Measurements from ENCODE around the gene SWSAP1. TPM values are rescaled to one million over a fixed set of nuclear protein-coding genes. Genes with fewer than 3 reads are reported as not detected.

SWSAP1 gene
- total RNA-seq, 1 experiment from 2014 or later: 3.0 TPM

GRCh38 chr19:11338121-11338520, 36.3 kb upstream of the SWSAP1 start:
- CTCF ChIA-PET: interaction anchor here (0.6 to 3.0 kb wide), 10 partner anchors 16 to 936 kb away, joined by 3 to 37 read pairs (median 10); partner anchors contain the start of genes EPOR, RGL3 and SWSAP1
- no peak for DNase-seq (ENCODE audit: low spot score)
- H3K4me3 Mint-ChIP-seq: no peak overlapping the region

GRCh38 chr19:11338569-11339253, 35.8 kb upstream of the SWSAP1 start:
- Mint-ChIP-seq H3K27me3 (ENCODE audit: low read depth) (no peaks in the 10 kb centered on the region), H3K4me3 (peak overlapping the region; percentile 81), H3K9me3 (no peaks in the 10 kb centered on the region), H3K36me3 (peaks cover 24% of the 10 kb centered on the region), H3K27ac (no peak overlapping the region), H3K4me1 (peaks cover 7% of the 10 kb centered on the region)
- POLR2A ChIA-PET: interaction anchor here (0.6 to 0.7 kb wide), 3 partner anchors 12 to 158 kb away, joined by 3 to 5 read pairs (median 3); no protein-coding TSS in a partner anchor
- ATAC-seq: no peak; the same call in 1 of the 2 replicates
- TF ChIP-seq, protein P1, sequence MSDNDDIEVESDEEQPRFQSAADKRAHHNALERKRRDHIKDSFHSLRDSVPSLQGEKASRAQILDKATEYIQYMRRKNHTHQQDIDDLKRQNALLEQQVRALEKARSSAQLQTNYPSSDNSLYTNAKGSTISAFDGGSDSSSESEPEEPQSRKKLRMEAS (CRISPR knock-in tag; IDR thresholded peaks at IDR 0.05): 0 out of 2 replicates have a peak, but pooled peaks have one; percentile 12
- TF ChIP-seq FOXP1 (CRISPR knock-in tag; IDR thresholded peaks at IDR 0.05; ENCODE audit: borderline replicate concordance) (0 out of 2 replicates have a peak, but pooled peaks have one; percentile 39), TEAD4 (CRISPR knock-in tag; IDR thresholded peaks at IDR 0.05) (no peak), ZNF263 (CRISPR knock-in tag; IDR thresholded peaks at IDR 0.05; ENCODE audit: low read depth) (no peak), ZNF138 (CRISPR knock-in tag; conservative IDR thresholded peaks at IDR 0.05) (no peak)
- DNase-seq (ENCODE audit: low spot score): no peak
- CTCF ChIA-PET: interaction anchor here (0.6 to 3.0 kb wide), 12 partner anchors 16 to 937 kb away, joined by 3 to 37 read pairs (median 7); partner anchors contain the start of genes EPOR, RGL3 and SWSAP1

More at GRCh38 chr19:11338121-11338520, 36.3 kb upstream of the SWSAP1 start:
- no peak for ATAC-seq
- H3K27ac Mint-ChIP-seq: no peak overlapping the region
- H3K9me3 Mint-ChIP-seq: no peaks in the 10 kb centered on the region
- TF ChIP-seq, protein P2, sequence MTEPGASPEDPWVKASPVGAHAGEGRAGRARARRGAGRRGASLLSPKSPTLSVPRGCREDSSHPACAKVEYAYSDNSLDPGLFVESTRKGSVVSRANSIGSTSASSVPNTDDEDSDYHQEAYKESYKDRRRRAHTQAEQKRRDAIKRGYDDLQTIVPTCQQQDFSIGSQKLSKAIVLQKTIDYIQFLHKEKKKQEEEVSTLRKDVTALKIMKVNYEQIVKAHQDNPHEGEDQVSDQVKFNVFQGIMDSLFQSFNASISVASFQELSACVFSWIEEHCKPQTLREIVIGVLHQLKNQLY (CRISPR knock-in tag; IDR thresholded peaks at IDR 0.05): no peak
- TF ChIP-seq, protein P3, sequence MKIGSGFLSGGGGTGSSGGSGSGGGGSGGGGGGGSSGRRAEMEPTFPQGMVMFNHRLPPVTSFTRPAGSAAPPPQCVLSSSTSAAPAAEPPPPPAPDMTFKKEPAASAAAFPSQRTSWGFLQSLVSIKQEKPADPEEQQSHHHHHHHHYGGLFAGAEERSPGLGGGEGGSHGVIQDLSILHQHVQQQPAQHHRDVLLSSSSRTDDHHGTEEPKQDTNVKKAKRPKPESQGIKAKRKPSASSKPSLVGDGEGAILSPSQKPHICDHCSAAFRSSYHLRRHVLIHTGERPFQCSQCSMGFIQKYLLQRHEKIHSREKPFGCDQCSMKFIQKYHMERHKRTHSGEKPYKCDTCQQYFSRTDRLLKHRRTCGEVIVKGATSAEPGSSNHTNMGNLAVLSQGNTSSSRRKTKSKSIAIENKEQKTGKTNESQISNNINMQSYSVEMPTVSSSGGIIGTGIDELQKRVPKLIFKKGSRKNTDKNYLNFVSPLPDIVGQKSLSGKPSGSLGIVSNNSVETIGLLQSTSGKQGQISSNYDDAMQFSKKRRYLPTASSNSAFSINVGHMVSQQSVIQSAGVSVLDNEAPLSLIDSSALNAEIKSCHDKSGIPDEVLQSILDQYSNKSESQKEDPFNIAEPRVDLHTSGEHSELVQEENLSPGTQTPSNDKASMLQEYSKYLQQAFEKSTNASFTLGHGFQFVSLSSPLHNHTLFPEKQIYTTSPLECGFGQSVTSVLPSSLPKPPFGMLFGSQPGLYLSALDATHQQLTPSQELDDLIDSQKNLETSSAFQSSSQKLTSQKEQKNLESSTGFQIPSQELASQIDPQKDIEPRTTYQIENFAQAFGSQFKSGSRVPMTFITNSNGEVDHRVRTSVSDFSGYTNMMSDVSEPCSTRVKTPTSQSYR (CRISPR knock-in tag; IDR thresholded peaks at IDR 0.05): 0 out of 2 replicates have a peak, but pooled peaks have one; percentile 25
- POLR2A ChIA-PET: interaction anchor here (0.7 kb wide), 1 partner anchor 13 kb away, joined by 3 read pairs; no protein-coding TSS in a partner anchor
- H3K36me3 Mint-ChIP-seq: peaks cover 24% of the 10 kb centered on the region
- H3K4me1 Mint-ChIP-seq: peaks cover 7% of the 10 kb centered on the region
- no peaks in the 10 kb centered on the region for H3K27me3 Mint-ChIP-seq (ENCODE audit: low read depth)

DNA sequence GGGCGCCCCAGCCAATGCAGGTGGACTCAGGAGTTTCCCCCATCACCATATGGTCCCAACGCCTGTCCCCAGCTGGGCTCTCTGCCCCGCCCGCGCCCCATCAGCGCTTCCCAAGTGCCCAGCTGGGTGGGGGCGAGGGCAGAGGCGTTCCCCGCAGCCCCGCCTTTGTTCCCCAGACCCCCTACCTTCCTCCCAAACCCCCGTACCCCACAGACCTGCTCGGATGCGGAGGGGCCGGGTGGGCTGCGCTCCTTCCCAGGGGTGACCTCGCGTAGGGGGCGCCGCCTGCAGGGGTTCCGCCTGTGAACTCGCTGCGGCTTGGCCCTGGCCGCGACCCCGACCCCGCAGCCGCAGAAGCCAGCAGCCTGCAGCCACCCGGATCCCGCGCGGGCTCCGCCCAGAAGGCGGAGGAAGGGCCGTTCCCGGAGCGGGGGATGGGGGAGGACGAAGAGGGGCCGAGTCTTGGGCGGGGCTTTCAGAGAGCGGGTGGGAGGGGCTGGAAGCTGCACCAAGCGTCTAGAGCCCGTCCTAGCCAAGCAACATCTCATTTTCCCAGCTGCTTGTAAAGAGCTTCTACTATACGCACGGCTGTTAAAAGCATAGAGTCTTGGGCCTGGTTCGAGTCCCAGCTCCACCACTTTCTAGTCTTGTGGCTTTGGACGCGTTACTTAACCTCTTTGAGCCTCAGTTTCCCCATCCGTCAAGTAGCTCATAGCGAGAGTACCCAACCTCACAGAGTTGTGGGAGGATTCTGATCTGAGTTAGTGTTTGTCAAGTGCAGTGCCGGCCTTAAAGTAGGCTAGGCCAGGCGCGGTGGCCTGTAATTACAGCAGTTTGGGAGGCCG, 35.0 kb upstream of the SWSAP1 start, which contains the start of gene RAB3D:
TSS of gene RAB3D (minus strand) at position 404 of the 845 bp plus-strand sequence. CDS start 2,258 bp downstream, outside the sequence.
- H3K27ac Mint-ChIP-seq: peak within 1 kb of the TSS; percentile 41; the same call in 1 of the 2 replicates
- peak; percentile 98 for DNase-seq (ENCODE audit: low spot score)
- ChIA-PET CTCF (interaction anchor here (0.6 to 3.0 kb wide), 13 partner anchors 17 to 143 kb away, joined by 3 to 37 read pairs (median 8); partner anchors contain the start of genes EPOR, PRKCSH, RGL3 and SWSAP1), POLR2A (interaction anchor here (0.6 to 1.2 kb wide), 6 partner anchors 22 to 157 kb away, joined by 3 to 8 read pairs (median 3); partner anchors contain the start of gene SWSAP1)
- H3K4me1 Mint-ChIP-seq: peaks cover 7% of the 10 kb centered on the region
- H3K9me3 Mint-ChIP-seq: no peaks in the 10 kb centered on the region
- H3K36me3 Mint-ChIP-seq: peaks cover 19% of the 10 kb centered on the region
- peak; percentile 99 for ATAC-seq
- no peaks in the 10 kb centered on the region for H3K27me3 Mint-ChIP-seq (ENCODE audit: low read depth)
- H3K4me3 Mint-ChIP-seq: peak within 1 kb of the TSS; percentile 81
- TF ChIP-seq HMGXB4 (CRISPR knock-in tag; IDR thresholded peaks at IDR 0.05) (0 out of 2 replicates have a peak, but pooled peaks have one; percentile 70), GABPB1 (CRISPR knock-in tag; IDR thresholded peaks at IDR 0.05) (0 out of 2 replicates have a peak, but pooled peaks have one; percentile 31), TP53 (CRISPR knock-in tag; IDR thresholded peaks at IDR 0.05) (no peak), ZNF121 (CRISPR knock-in tag; IDR thresholded peaks at IDR 0.05) (peak; percentile 88), ZNF263 (CRISPR knock-in tag; IDR thresholded peaks at IDR 0.05; ENCODE audit: low read depth) (no peak), MXD4 (CRISPR knock-in tag; IDR thresholded peaks at IDR 0.05; ENCODE audit: borderline replicate concordance) (no peak), ETV6 (CRISPR knock-in tag; IDR thresholded peaks at IDR 0.05) (peak; percentile 54; the same call in 1 of the 2 replicates), ZMAT4 (CRISPR knock-in tag; IDR thresholded peaks at IDR 0.05) (no peak), E2F4 (CRISPR knock-in tag; IDR thresholded peaks at IDR 0.05; ENCODE audit: borderline replicate concordance, low read depth) (no peak), JUN (CRISPR knock-in tag; IDR thresholded peaks at IDR 0.05) (no peak), ZNF416 (CRISPR knock-in tag; IDR thresholded peaks at IDR 0.05) (no peak), RELA (CRISPR knock-in tag; IDR thresholded peaks at IDR 0.05; ENCODE audit: borderline replicate concordance) (0 out of 2 replicates have a peak, but pooled peaks have one; percentile 58)
- TF ChIP-seq, protein P4, sequence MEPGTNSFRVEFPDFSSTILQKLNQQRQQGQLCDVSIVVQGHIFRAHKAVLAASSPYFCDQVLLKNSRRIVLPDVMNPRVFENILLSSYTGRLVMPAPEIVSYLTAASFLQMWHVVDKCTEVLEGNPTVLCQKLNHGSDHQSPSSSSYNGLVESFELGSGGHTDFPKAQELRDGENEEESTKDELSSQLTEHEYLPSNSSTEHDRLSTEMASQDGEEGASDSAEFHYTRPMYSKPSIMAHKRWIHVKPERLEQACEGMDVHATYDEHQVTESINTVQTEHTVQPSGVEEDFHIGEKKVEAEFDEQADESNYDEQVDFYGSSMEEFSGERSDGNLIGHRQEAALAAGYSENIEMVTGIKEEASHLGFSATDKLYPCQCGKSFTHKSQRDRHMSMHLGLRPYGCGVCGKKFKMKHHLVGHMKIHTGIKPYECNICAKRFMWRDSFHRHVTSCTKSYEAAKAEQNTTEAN (CRISPR knock-in tag; IDR thresholded peaks at IDR 0.05): 0 out of 2 replicates have a peak, but pooled peaks have one; percentile 47

Measured in WTC11 (cell line).